Renal pelvis (tissue), 12 donors: ENCODE data around the gene UGT1A1. TPM values are rescaled to one million over a fixed set of nuclear protein-coding genes. Genes with fewer than 3 reads are reported as not detected.
"Not testable (repeated sequence)": the region's sequence is repeated elsewhere in the genome, so short reads cannot be mapped to it uniquely, and the experiment has no call there.

Source experiments
- DNase-seq: peaks from one replicate; pipeline ENCODE4 v3.0.0-alpha.2; 2013
- long read RNA-seq, 16 experiments: transcript quantifications; one replicate each; lab custom pipeline, GENCODE V29; 2026
- polyA plus RNA-seq, 3 donors: library from polyadenylated mRNA; unstranded; fragments of 120-200 nt; gene quantifications; one replicate each; pipeline ENCODE4 v1.2.1, GENCODE V29; 2013; ENCODE audit not compliant: insufficient read length in 3 of 3

Gene UGT1A1
- under 1 TPM; 0.20 to 0.90 (median 0.74) TPM for polyA plus RNA-seq
- long read RNA-seq, donor 1 = 0 reads
- long read RNA-seq, donor 2 = 0 reads
- long read RNA-seq, donor 3 = 0 reads
- long read RNA-seq, donor 4 = 0 reads
- long read RNA-seq, donor 5 = 0 reads
- long read RNA-seq, donor 6 = 0 reads
- long read RNA-seq, donor 7 = 0 reads
- long read RNA-seq, donor 8 = 0 reads
- long read RNA-seq, donor 9 = 0 reads
- long read RNA-seq, donor 10 = 0 reads
- long read RNA-seq, donor 11 = 0 reads
- long read RNA-seq, donor 12 = 0 reads
- long read RNA-seq, donor 13 = 0 reads
- long read RNA-seq, donor 14 = 0 reads
- long read RNA-seq, donor 15 = 0 reads
- long read RNA-seq, donor 16 = 0 reads

DNA sequence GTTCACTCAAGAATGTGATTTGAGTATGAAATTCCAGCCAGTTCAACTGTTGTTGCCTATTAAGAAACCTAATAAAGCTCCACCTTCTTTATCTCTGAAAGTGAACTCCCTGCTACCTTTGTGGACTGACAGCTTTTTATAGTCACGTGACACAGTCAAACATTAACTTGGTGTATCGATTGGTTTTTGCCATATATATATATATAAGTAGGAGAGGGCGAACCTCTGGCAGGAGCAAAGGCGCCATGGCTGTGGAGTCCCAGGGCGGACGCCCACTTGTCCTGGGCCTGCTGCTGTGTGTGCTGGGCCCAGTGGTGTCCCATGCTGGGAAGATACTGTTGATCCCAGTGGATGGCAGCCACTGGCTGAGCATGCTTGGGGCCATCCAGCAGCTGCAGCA lies at the start of gene UGT1A1:
Gene UGT1A1 (plus strand): TSS at position 228 of the 400 bp plus-strand sequence. CDS start 18 bp downstream, at position 246.
- DNase-seq = no peak

GRCh38 chr2:233711312-233712008 lies 48.6 kb upstream of the UGT1A1 start:
- DNase-seq = peak; percentile 64

GRCh38 chr2:233712611-233713261 lies 47.3 kb upstream of the UGT1A1 start, which contains the start of gene UGT1A5:
Gene UGT1A5 (plus strand): TSS chr2:233712907. CDS start chr2:233712992, 85 bp downstream.
- DNase-seq = no peak

- no peak for DNase-seq
These were observed 46.8 kb upstream of the UGT1A1 start for GRCh38 chr2:233713262-233713615.

DNA sequence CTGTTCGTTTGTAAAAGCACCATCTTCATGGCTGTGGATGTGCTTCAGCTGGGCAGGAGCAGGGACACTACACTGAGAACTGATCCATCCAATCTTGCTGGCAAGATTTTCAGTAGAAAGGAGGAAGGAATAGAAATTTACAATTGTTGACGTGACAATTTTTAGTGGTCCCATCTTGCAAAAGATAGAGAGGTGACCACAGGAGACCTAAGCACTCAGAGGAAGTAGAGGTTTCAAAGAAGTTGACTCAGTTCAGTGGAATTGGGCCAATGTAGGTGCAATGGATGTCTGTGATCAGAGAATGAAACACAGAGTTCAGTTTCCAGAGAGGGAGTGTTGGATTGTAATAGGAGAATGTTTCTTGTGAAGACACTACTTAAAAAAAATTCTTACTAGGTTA lies 45.9 kb upstream of the UGT1A1 start:
- DNase-seq = no peak

- no peak for DNase-seq
These were observed 41.5 kb upstream of the UGT1A1 start, which contains the start of gene UGT1A4 for GRCh38 chr2:233718552-233718951. Gene UGT1A4 (plus strand): TSS chr2:233718736. CDS start chr2:233718821, 85 bp downstream.

DNA sequence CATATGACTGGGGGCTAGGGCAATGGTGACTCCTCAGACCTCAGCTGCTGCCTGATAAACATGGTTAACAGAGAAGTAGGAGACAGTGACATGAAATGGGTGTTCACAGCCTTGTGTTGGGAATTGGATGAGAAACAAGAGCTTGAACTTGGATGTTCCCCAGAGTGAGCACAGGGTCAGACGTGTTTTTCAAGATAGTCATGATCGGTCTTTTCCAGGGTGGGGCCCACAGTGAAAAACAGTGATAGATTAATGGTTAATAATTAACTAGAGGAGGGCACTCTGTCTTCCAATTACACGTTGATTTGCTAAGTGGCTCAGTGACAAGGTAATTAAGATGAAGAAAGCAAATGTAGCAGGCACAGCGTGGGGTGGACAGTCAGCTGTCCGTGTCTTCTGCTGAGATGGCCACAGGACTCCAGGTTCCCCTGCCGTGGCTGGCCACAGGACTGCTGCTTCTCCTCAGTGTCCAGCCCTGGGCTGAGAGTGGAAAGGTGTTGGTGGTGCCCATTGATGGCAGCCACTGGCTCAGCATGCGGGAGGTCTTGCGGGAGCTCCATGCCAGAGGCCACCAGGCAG lies 31.3 kb upstream of the UGT1A1 start, which contains the start of gene UGT1A3:
Gene UGT1A3 (plus strand): TSS at position 320 of the 579 bp plus-strand sequence. CDS start 85 bp downstream, at position 405.
- no peak for DNase-seq

DNA sequence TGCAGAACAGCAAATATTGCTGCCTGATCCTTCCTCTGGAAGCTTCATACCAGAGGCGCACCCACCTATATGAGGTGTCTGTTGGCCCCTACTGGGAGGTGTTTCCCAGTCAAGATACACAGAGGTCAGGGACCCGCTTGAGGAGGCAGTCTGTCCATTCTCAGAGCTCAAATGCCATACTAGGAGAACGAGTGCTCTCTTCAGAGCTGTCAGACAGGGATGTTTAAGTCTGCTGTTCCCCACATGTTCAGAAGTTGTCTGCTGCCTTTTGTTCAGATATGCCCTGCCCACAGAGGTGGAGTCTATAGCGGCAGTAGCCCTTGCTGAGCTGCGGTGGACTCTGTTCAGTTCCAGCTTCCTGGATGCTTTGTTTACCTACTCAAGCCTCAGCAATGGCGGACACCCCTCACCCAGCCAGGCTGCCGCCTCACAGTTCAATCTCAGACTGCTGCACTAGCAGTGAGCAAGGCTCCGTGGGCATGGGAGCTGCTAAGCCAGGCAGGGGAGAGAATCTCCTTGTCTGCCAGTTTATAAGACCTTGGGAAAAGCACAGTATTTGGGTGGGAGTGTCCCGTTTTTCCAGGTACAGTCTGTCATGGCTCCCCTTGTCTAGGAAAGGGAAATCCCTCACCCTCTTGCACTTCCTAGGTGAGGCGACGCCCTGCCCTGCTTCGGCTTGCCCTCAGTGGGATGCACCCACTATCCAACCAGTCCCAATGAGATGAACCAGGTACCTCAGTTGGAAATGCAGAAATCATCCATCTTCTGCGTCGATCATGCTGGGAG lies 23.0 kb upstream of the UGT1A1 start:
- DNase-seq = not testable (repeated sequence)

DNA sequence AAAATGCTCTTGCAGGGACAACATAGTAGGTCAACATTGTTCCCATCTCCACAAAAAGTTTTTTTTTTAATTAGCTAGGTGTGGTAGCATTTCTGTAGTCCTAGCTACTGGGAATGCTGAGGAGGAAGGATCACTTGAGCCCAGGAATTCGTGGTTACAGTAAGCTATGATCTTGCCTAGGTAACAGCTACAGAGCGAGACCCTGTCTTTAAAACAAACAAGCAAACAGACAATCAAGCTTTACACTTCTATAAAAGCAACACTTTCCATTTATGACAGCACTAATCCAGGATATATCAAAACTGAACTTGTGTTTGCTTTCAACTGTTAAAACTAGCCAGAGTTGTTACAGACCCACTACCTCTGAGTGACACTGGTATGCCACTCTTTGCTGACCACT lies 19.2 kb upstream of the UGT1A1 start:
- no peak for DNase-seq

DNA sequence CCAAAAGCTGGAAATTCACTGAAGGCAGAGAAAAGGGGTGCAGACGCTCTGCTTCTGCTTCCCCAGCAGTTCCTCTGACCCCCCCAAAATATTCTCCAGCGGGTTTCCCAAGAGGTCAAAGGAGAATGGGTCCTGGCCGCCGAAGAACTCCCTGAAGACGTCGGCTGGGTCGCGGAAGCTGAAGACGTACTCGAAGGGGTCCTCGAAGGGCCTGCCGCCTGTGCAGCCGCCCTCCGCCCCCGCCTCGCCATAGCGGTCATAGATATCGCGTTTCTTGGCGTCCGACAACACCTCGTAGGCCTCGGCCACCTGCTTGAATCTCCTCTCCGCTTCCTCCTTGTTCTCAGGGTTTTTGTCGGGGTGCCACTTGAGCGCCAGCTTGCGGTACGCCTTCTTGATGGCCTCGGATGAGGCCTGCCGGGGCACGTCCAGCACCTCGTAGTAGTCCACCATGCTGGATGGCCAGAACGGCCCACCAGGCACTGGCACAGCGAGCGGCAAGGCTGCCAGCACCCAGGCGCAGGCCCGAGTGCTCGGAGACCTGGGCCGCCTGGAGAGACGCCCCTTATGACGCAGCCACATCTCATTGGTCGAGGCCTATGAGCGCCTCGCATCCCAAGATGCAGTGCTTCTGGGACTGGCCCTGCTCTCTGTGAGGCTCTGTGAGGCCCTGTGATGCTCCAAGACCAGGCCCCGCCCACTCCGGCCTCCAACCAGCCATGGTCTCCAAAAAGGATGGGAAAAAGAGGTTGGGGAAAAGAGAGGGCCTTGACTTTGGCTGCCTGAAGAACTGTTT lies 16.4 kb upstream of the UGT1A1 start:
- DNase-seq = no peak

- no peak for DNase-seq
These were observed 14.9 kb upstream of the UGT1A1 start for GRCh38 chr2:233745073-233745755.

GRCh38 chr2:233745838-233746237 lies 14.2 kb upstream of the UGT1A1 start:
- DNase-seq = not testable (repeated sequence)

DNA sequence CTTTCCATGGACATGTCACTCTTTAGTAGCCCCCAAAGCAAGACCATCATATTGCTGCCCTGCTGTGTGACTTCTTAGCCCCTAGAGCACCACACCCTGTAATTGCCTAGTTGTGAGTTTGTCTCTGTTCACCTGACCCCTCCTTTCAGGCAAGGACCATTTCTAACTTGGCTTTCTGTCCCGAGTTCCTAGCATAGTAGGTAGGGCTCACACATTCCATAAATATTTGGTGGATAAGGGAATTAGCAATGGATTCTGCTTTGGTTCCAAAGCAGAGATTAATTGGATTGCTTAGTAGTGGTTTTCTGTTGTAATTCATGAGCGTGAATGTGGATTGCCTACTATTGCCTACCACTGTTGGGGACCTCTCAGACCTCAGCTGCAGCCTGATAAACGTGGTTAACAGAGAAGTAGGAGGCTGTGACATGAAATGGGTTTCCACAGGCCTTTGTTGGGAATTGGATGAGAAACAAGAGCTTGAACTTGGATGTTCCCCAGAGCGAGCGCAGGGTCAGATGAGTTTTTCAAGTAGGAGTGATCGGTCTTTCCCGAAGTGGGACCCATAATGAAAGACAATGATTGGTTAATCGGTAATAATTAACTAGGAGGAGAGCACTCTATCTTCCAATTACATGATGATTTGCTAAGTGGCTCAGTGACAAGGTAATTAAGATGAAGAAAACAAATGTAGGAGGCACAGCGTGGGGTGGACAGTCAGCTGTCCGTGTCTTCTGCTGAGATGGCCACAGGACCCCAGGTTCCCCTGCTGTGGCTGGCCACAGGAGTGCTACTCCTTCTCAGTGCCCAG lies 13.4 kb upstream of the UGT1A1 start:
- DNase-seq = no peak

GRCh38 chr2:233747283-233747544 lies 12.9 kb upstream of the UGT1A1 start:
- DNase-seq = no peak

GRCh38 chr2:233750689-233751088 lies 9.4 kb upstream of the UGT1A1 start:
- not testable (repeated sequence) for DNase-seq

GRCh38 chr2:233751212-233752009 lies 8.7 kb upstream of the UGT1A1 start:
- not testable (repeated sequence) for DNase-seq

- no peak for DNase-seq
These were observed 5.0 kb upstream of the UGT1A1 start for GRCh38 chr2:233754872-233755611.
